WTC11 (cell line): Measurements from ENCODE around the gene ARID3B. TPM values are rescaled to one million over a fixed set of nuclear protein-coding genes. Genes with fewer than 3 reads are reported as not detected.

Source experiments
- ATAC-seq: fragments of 200-7000 bp; cut with Tn5 transposase; 2 replicates; pipeline ENCODE4 v1.10.0; 2021; ENCODE audit warnings: mild to moderate bottlenecking, moderate library complexity
- CTCF ChIA-PET: fragments of 300-600 bp; sonication (Branson Sonifier 250); formaldehyde crosslinking; loops from one replicate; lab custom pipeline; 2021; ENCODE audit warnings: antibody characterized with exemption; lab: Charles Lee
- POLR2A ChIA-PET: fragments of 350-600 bp; sonication (Branson Sonifier 250); formaldehyde crosslinking; loops from one replicate; lab custom pipeline; 2021; ENCODE audit warnings: antibody characterized with exemption; lab: Charles Lee
- DNase-seq: peaks from one replicate; pipeline ENCODE4 v3.0.0; 2021; ENCODE audit warnings: low spot score
- H3K27ac Mint-ChIP-seq: 2 replicates; pipeline ENCODE4 v1.8.0; 2021; ENCODE audit warnings: mixed read lengths
- H3K27me3 Mint-ChIP-seq: 2 replicates; pipeline ENCODE4 v1.8.0; 2021; ENCODE audit warnings: low read depth, mild to moderate bottlenecking, moderate library complexity, mixed read lengths
- H3K36me3 Mint-ChIP-seq: 2 replicates; pipeline ENCODE4 v1.8.0; 2021; ENCODE audit warnings: mixed read lengths
- H3K4me1 Mint-ChIP-seq: 2 replicates; pipeline ENCODE4 v1.8.0; 2022; ENCODE audit warnings: mixed read lengths
- H3K4me3 Mint-ChIP-seq: 2 replicates; pipeline ENCODE4 v1.8.0; 2021; ENCODE audit warnings: mild to moderate bottlenecking, moderate library complexity, mixed read lengths
- H3K9me3 Mint-ChIP-seq: 2 replicates; pipeline ENCODE4 v1.8.0; 2021; ENCODE audit warnings: mixed read lengths
- ARID4B ChIP-seq: sonication (generic); formaldehyde crosslinking; IDR thresholded peaks from 2 replicates; pipeline ENCODE4 v1.8.0; 2023; ENCODE audit warnings: missing genetic modification reagents, mild to moderate bottlenecking, borderline replicate concordance
- CDX4 ChIP-seq: fragments of 250-450 bp; sonication (Bioruptor Pico); IDR thresholded peaks from 2 replicates; pipeline ENCODE4 v1.9.0; 2021; ENCODE audit warnings: moderate library complexity, mild to moderate bottlenecking, inconsistent platforms, borderline replicate concordance
- CREM ChIP-seq: sonication (generic); formaldehyde crosslinking; IDR thresholded peaks from 2 replicates; pipeline ENCODE4 v1.8.1; 2022; ENCODE audit warnings: mild to moderate bottlenecking, missing genetic modification reagents, moderate library complexity
- ERG ChIP-seq: fragments of 250-450 bp; sonication (Bioruptor Pico); IDR thresholded peaks from 2 replicates; pipeline ENCODE4 v1.8.0; 2021; ENCODE audit warnings: mild to moderate bottlenecking
- FOXK1 ChIP-seq: sonication (generic); formaldehyde crosslinking; IDR thresholded peaks from 2 replicates; pipeline ENCODE4 v1.8.0; 2022; ENCODE audit warnings: mild to moderate bottlenecking, moderate library complexity, missing genetic modification reagents
- FOXP1 ChIP-seq: sonication (generic); formaldehyde crosslinking; IDR thresholded peaks from 2 replicates; pipeline ENCODE4 v1.8.0; 2022; ENCODE audit warnings: missing genetic modification reagents, mild to moderate bottlenecking, moderate library complexity, borderline replicate concordance
- GTF2I ChIP-seq: fragments of 250-450 bp; sonication (Bioruptor Pico); conservative IDR thresholded peaks from 2 replicates; pipeline ENCODE4 v1.4.0; 2021; ENCODE audit warnings: mild to moderate bottlenecking
- KAT7 ChIP-seq: sonication (generic); formaldehyde crosslinking; IDR thresholded peaks from 2 replicates; pipeline ENCODE4 v1.8.1; 2023; ENCODE audit warnings: missing genetic modification reagents, mild to moderate bottlenecking, borderline replicate concordance
- NR3C1 ChIP-seq: sonication (generic); formaldehyde crosslinking; conservative IDR thresholded peaks from 2 replicates; pipeline ENCODE4 v1.8.1; 2023; ENCODE audit warnings: low read depth, mild to moderate bottlenecking, missing genetic modification reagents
- PREB ChIP-seq: sonication (generic); formaldehyde crosslinking; IDR thresholded peaks from 2 replicates; pipeline ENCODE4 v1.8.1; 2022; ENCODE audit warnings: mild to moderate bottlenecking, missing genetic modification reagents, moderate library complexity, borderline replicate concordance
- SMAD3 ChIP-seq: sonication (generic); formaldehyde crosslinking; IDR thresholded peaks from 2 replicates; pipeline ENCODE4 v1.8.0; 2022; ENCODE audit warnings: missing genetic modification reagents, mild to moderate bottlenecking, borderline replicate concordance
- SMAD4 ChIP-seq: sonication (generic); formaldehyde crosslinking; IDR thresholded peaks from 2 replicates; pipeline ENCODE4 v1.8.0; 2022; ENCODE audit warnings: mild to moderate bottlenecking, missing genetic modification reagents
- SOX15 ChIP-seq: fragments of 250-450 bp; sonication (Bioruptor Pico); IDR thresholded peaks from 2 replicates; pipeline ENCODE4 v1.9.0; 2021; ENCODE audit warnings: mild to moderate bottlenecking
- TEAD4 ChIP-seq: sonication (generic); formaldehyde crosslinking; IDR thresholded peaks from 2 replicates; pipeline ENCODE4 v1.8.0; 2022; ENCODE audit warnings: mild to moderate bottlenecking, missing genetic modification reagents
- ZNF317 ChIP-seq: sonication (generic); formaldehyde crosslinking; IDR thresholded peaks from 2 replicates; pipeline ENCODE4 v1.8.1; 2023; ENCODE audit warnings: low read depth, mild to moderate bottlenecking, moderate library complexity, missing genetic modification reagents, borderline replicate concordance
- total RNA-seq: library from RNA; stranded (reverse); gene quantifications from 3 replicates; pipeline ENCODE4 v1.2.3, GENCODE V29; 2021
- TF ChIP-seq, protein P1 (sequence below): fragments of 200-600 bp; IDR thresholded peaks from 2 replicates; pipeline ENCODE4 v1.8.0; 2022; ENCODE audit warnings: antibody characterized with exemption
- TF ChIP-seq, protein P2 (sequence below): sonication (generic); formaldehyde crosslinking; IDR thresholded peaks from 2 replicates; pipeline ENCODE4 v1.8.0; 2022; ENCODE audit warnings: mild to moderate bottlenecking, missing genetic modification reagents
- TF ChIP-seq, protein P3 (sequence below): fragments of 250-450 bp; sonication (Bioruptor Pico); IDR thresholded peaks from 2 replicates; pipeline ENCODE4 v1.9.0; 2021; ENCODE audit warnings: mild to moderate bottlenecking

The ARID3B gene
- total RNA-seq, 1 experiment from 2014 or later: 133 TPM

DNA sequence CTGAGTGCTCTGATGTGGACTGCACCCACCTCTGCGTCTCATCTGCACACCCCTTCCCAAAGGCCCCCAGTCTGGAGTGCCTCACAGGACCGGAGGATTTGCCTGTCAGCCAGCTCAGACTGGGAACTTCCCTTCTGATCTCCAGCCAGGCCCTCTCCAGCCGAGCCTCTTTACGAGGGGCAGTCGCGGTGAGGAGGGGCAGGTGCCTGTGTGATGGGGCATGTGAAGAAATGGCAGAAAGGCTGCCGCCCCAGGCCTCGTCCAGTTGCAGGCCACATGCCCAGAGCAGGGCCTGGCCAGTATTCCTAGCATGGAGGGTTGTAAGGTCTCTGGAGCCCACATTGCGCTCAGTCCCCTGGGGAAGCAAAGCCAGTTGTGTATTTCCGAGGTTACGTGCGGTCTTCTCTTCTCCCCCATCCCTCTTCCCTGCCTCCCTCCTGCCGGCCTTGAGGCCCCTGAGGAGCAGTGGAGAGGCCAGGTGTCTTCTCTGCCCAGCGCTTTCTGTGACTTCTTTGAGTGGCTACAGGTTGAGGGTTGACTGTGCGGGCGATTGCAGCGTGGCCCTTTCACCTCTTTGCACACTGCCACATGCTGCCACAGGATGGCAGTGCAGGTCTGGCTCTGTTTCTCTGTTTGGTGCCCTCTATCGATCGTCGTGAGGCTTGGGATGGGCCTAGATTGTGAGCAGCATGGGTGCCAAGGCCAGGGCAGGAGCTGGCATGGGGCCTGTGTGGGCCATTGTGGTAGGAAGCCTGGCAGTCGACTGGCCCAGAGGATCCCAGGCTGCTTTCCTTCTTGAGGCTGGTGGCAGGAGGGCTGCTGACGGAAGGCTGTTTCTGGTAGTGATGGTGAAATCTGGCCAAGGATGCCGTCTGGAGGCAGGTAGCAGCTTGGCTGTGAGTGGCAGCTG is 79.9 kb downstream of the ARID3B start (continued):
- TF ChIP-seq PREB (CRISPR knock-in tag) (no peak), SMAD4 (CRISPR knock-in tag) (no peak), ERG (CRISPR knock-in tag) (no peak), FOXP1 (no peak), TEAD4 (no peak), KAT7 (CRISPR knock-in tag) (no peak), GTF2I (no peak), SOX15 (CRISPR knock-in tag) (no peak)

DNA sequence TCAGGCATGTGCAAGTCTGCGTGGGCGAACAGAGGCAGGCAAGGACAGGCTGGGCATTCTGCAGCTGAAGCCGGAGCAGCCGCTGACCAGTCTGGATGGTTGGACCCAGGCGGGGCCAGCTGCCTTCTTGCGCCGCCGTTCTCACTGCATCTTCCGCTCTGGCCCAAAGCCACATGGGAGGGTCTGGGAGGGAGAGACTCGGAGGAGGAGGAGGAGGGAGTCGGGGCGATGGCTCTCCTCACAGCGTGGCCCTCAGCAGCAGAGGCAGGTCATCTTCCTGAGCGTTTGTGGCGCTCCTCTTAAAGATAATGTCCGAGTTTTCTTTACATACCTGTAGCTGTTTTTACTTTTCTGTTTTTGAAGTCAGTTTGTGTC is 80.5 kb downstream of the ARID3B start:
- no peak for ATAC-seq
- CTCF ChIA-PET: interaction anchor here (0.5 to 6.5 kb wide), 55 partner anchors 11 to 627 kb away, joined by 3 to 87 read pairs (median 4); partner anchors contain the start of genes ARID3B, CPLX3, CYP1A1 and CYP1A2
- TF ChIP-seq NR3C1 (CRISPR knock-in tag): no peak
- TF ChIP-seq, protein P1, sequence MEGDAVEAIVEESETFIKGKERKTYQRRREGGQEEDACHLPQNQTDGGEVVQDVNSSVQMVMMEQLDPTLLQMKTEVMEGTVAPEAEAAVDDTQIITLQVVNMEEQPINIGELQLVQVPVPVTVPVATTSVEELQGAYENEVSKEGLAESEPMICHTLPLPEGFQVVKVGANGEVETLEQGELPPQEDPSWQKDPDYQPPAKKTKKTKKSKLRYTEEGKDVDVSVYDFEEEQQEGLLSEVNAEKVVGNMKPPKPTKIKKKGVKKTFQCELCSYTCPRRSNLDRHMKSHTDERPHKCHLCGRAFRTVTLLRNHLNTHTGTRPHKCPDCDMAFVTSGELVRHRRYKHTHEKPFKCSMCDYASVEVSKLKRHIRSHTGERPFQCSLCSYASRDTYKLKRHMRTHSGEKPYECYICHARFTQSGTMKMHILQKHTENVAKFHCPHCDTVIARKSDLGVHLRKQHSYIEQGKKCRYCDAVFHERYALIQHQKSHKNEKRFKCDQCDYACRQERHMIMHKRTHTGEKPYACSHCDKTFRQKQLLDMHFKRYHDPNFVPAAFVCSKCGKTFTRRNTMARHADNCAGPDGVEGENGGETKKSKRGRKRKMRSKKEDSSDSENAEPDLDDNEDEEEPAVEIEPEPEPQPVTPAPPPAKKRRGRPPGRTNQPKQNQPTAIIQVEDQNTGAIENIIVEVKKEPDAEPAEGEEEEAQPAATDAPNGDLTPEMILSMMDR: no peak
- TF ChIP-seq ARID4B (CRISPR knock-in tag): no peak
- TF ChIP-seq PREB (CRISPR knock-in tag): no peak
- TF ChIP-seq CDX4: no peak
- no peak for TF ChIP-seq SMAD3 (CRISPR knock-in tag)
- TF ChIP-seq, protein P2, sequence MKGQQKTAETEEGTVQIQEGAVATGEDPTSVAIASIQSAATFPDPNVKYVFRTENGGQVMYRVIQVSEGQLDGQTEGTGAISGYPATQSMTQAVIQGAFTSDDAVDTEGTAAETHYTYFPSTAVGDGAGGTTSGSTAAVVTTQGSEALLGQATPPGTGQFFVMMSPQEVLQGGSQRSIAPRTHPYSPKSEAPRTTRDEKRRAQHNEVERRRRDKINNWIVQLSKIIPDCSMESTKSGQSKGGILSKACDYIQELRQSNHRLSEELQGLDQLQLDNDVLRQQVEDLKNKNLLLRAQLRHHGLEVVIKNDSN (CRISPR knock-in tag): no peak
- TF ChIP-seq CREM (CRISPR knock-in tag): no peak
- TF ChIP-seq FOXK1 (CRISPR knock-in tag): no peak
- TF ChIP-seq ZNF317 (CRISPR knock-in tag): no peak
- TF ChIP-seq, protein P3, sequence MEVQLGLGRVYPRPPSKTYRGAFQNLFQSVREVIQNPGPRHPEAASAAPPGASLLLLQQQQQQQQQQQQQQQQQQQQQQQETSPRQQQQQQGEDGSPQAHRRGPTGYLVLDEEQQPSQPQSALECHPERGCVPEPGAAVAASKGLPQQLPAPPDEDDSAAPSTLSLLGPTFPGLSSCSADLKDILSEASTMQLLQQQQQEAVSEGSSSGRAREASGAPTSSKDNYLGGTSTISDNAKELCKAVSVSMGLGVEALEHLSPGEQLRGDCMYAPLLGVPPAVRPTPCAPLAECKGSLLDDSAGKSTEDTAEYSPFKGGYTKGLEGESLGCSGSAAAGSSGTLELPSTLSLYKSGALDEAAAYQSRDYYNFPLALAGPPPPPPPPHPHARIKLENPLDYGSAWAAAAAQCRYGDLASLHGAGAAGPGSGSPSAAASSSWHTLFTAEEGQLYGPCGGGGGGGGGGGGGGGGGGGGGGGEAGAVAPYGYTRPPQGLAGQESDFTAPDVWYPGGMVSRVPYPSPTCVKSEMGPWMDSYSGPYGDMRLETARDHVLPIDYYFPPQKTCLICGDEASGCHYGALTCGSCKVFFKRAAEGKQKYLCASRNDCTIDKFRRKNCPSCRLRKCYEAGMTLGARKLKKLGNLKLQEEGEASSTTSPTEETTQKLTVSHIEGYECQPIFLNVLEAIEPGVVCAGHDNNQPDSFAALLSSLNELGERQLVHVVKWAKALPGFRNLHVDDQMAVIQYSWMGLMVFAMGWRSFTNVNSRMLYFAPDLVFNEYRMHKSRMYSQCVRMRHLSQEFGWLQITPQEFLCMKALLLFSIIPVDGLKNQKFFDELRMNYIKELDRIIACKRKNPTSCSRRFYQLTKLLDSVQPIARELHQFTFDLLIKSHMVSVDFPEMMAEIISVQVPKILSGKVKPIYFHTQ (CRISPR knock-in tag): no peak
- TF ChIP-seq, all 79 proteins: peak for 0
- POLR2A ChIA-PET: interaction anchor here (0.6 to 1.2 kb wide), 2 partner anchors 93 to 138 kb away, joined by 3 to 5 read pairs; no protein-coding TSS in a partner anchor
- DNase-seq: no peak
- Mint-ChIP-seq H3K36me3 (peaks cover 66% of the 10 kb centered on the region), H3K4me1 (peaks cover 20% of the 10 kb centered on the region), H3K27ac (peak overlapping the region; percentile 95), H3K27me3 (no peaks in the 10 kb centered on the region), H3K4me3 (no peak overlapping the region), H3K9me3 (no peaks in the 10 kb centered on the region)
